Prostate gland (tissue), 2 donors: ENCODE data around the gene PALLD.

Experiments
- POLR2A ChIP-seq: fragments of 450-650 bp; IDR thresholded peaks from one replicate; pipeline ENCODE4 v1.6.1; 2016; ENCODE audit warnings: antibody characterized with exemption, mild to moderate bottlenecking
- TF ChIP-seq, protein P1 (sequence below), 4 experiments: fragments of 200-600 bp in 2 of 4; fragments of 450-650 bp in 2 of 4; sonication (generic) in 2 of 4; IDR thresholded peaks; 1 replicate in 3 of 4; 2 replicates in 1 of 4; pipeline ENCODE4 v1.5.1; 2016 to 2019; ENCODE audit warnings: antibody characterized with exemption in 4 of 4, mild to moderate bottlenecking in 2 of 4, moderate library complexity in 2 of 4

DNA sequence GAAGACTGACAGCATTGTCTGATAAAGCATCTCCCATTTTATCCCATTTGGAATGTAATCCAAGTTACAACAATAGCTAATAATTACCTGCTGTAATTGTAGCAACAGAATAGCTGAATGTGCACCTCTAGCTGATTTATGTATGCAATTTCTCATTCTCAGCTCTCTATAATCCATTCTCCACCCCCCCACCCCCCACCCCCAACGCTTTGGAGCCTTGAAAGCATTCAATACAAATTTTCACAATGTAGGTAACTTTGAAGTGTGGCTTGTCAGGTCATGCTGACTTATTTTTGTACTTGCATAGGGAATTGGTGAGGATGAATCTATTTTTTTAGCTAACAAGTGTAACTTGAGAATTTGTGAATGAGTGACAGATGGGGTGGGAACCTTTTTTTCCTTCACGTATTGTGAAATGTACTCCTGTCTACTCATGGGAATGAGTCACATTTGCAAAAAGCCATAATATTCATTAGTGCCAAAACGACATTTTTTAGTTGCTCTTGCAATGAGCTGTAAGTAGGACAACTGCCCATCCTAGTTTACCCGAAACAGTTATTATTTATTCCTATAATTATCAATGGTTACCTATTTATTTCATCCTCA is 159.3 kb downstream of the PALLD start:
- TF ChIP-seq, protein P1, sequence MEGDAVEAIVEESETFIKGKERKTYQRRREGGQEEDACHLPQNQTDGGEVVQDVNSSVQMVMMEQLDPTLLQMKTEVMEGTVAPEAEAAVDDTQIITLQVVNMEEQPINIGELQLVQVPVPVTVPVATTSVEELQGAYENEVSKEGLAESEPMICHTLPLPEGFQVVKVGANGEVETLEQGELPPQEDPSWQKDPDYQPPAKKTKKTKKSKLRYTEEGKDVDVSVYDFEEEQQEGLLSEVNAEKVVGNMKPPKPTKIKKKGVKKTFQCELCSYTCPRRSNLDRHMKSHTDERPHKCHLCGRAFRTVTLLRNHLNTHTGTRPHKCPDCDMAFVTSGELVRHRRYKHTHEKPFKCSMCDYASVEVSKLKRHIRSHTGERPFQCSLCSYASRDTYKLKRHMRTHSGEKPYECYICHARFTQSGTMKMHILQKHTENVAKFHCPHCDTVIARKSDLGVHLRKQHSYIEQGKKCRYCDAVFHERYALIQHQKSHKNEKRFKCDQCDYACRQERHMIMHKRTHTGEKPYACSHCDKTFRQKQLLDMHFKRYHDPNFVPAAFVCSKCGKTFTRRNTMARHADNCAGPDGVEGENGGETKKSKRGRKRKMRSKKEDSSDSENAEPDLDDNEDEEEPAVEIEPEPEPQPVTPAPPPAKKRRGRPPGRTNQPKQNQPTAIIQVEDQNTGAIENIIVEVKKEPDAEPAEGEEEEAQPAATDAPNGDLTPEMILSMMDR (IDR thresholded peaks at IDR 0.05): no peak
- no peak for TF ChIP-seq POLR2A
